GM23338 (cell line): Measurements from ENCODE around the gene DUSP19. TPM values are rescaled to one million over a fixed set of nuclear protein-coding genes. Genes with fewer than 3 reads are reported as not detected.

Source experiments
- ATAC-seq: fragments of 200-7000 bp; cut with Tn5 transposase; 3 replicates; pipeline ENCODE4 v1.9.1; 2020
- DNase-seq: peaks from one replicate; pipeline ENCODE4 v3.0.0-alpha.2; 2015; ENCODE audit warnings: low spot score
- H2AFZ ChIP-seq: fragments of 200-600 bp; sonication (generic); 2 replicates; pipeline ENCODE4 v1.8.0; 2016; ENCODE audit warnings: antibody characterized with exemption, mild to moderate bottlenecking, moderate library complexity
- H3F3A ChIP-seq: fragments of 200-600 bp; sonication (generic); replicated peaks from 2 replicates; pipeline ENCODE4 v1.8.0; 2017; ENCODE audit warnings: antibody characterized with exemption, mixed run types, low read depth
- H3K27ac ChIP-seq: fragments of 200-600 bp; sonication (generic); 2 replicates; pipeline ENCODE4 v1.6.1; 2016; ENCODE audit warnings: low read depth
- H3K27me3 ChIP-seq: fragments of 200-600 bp; sonication (generic); 2 replicates; pipeline ENCODE4 v1.8.0; 2016; ENCODE audit warnings: mild to moderate bottlenecking, mixed run types, moderate library complexity; ENCODE audit not compliant: insufficient read depth
- H3K36me3 ChIP-seq: fragments of 200-600 bp; sonication (generic); 2 replicates; pipeline ENCODE4 v1.8.0; 2016; ENCODE audit warnings: mild to moderate bottlenecking; ENCODE audit not compliant: insufficient read depth
- H3K4me1 ChIP-seq: fragments of 200-600 bp; sonication (generic); 2 replicates; pipeline ENCODE4 v1.8.0; 2016; ENCODE audit warnings: mild to moderate bottlenecking, moderate library complexity; ENCODE audit not compliant: insufficient read depth
- H3K4me2 ChIP-seq: fragments of 200-600 bp; sonication (generic); 2 replicates; pipeline ENCODE4 v1.7.1; 2017; ENCODE audit warnings: mixed run types
- H3K4me3 ChIP-seq: fragments of 200-600 bp; sonication (generic); 2 replicates; pipeline ENCODE4 v1.6.1; 2016; ENCODE audit warnings: mixed run types
- H3K79me2 ChIP-seq: fragments of 200-600 bp; sonication (generic); replicated peaks from 2 replicates; pipeline ENCODE4 v1.8.0; 2017; ENCODE audit warnings: mild to moderate bottlenecking; ENCODE audit not compliant: insufficient read depth
- H3K9me2 ChIP-seq: fragments of 200-600 bp; sonication (generic); 2 replicates; pipeline ENCODE4 v1.8.0; 2017; ENCODE audit not compliant: insufficient read depth
- H4K20me1 ChIP-seq: fragments of 200-600 bp; sonication (generic); replicated peaks from 2 replicates; pipeline ENCODE4 v1.8.0; 2017; ENCODE audit warnings: mild to moderate bottlenecking; ENCODE audit not compliant: insufficient read depth
- H3K27ac Mint-ChIP-seq: 2 replicates; pipeline ENCODE4 v1.8.0; 2020; ENCODE audit warnings: inconsistent platforms, mild to moderate bottlenecking, moderate library complexity, mixed read lengths
- H3K27me3 Mint-ChIP-seq: 3 replicates; pipeline ENCODE4 v1.8.0; 2022; ENCODE audit warnings: low read depth, mild to moderate bottlenecking, moderate library complexity, mixed read lengths, inconsistent platforms; ENCODE audit not compliant: insufficient read depth, poor library complexity
- H3K36me3 Mint-ChIP-seq: 3 replicates; pipeline ENCODE4 v1.8.0; 2021; ENCODE audit warnings: low read depth, mild to moderate bottlenecking, inconsistent platforms, moderate library complexity, mixed read lengths
- H3K4me1 Mint-ChIP-seq: 3 replicates; pipeline ENCODE4 v1.8.0; 2020; ENCODE audit warnings: mild to moderate bottlenecking, inconsistent platforms, mixed read lengths
- H3K4me3 Mint-ChIP-seq: 3 replicates; pipeline ENCODE4 v1.8.0; 2021; ENCODE audit warnings: moderate library complexity, mild to moderate bottlenecking, inconsistent platforms, mixed read lengths
- H3K9me3 Mint-ChIP-seq: 3 replicates; pipeline ENCODE4 v1.8.0; 2020; ENCODE audit warnings: moderate library complexity, mild to moderate bottlenecking, inconsistent platforms, mixed read lengths
- CREB1 ChIP-seq: fragments of 250-450 bp; sonication (Bioruptor Pico); IDR thresholded peaks from 2 replicates; pipeline ENCODE4 v1.5.0; 2020; ENCODE audit warnings: low read depth, mild to moderate bottlenecking, moderate library complexity
- EZH2 ChIP-seq: fragments of 200-600 bp; sonication (generic); IDR thresholded peaks from one replicate; pipeline ENCODE4 v1.8.0; 2017; ENCODE audit warnings: antibody characterized with exemption, mild to moderate bottlenecking, low read depth; ENCODE audit not compliant: unreplicated experiment
- EZH2phosphoT487 ChIP-seq: fragments of 200-600 bp; sonication (generic); IDR thresholded peaks from one replicate; pipeline ENCODE4 v1.8.1; 2018; ENCODE audit warnings: antibody characterized with exemption; ENCODE audit not compliant: unreplicated experiment
- JUNB ChIP-seq: IDR thresholded peaks from one replicate; pipeline ENCODE4 v1.6.1; 2016; ENCODE audit warnings: antibody characterized with exemption; ENCODE audit not compliant: unreplicated experiment
- NANOG ChIP-seq: IDR thresholded peaks from 2 replicates; pipeline ENCODE4 v1.6.1; 2016; ENCODE audit warnings: antibody characterized with exemption, borderline replicate concordance
- POLR2AphosphoS5 ChIP-seq: IDR thresholded peaks from 2 replicates; pipeline ENCODE4 v1.6.1; 2016; ENCODE audit warnings: antibody characterized with exemption, low read depth
- STAT1 ChIP-seq: IDR thresholded peaks from one replicate; pipeline ENCODE4 v1.6.1; 2016; ENCODE audit warnings: antibody characterized with exemption; ENCODE audit not compliant: unreplicated experiment
- ZNF114 ChIP-seq: fragments of 250-450 bp; sonication (Bioruptor Pico); IDR thresholded peaks from 2 replicates; pipeline ENCODE4 v1.5.0; 2020; ENCODE audit warnings: mild to moderate bottlenecking, moderate library complexity
- ZNF331 ChIP-seq: fragments of 250-450 bp; sonication (Bioruptor Pico); IDR thresholded peaks from 2 replicates; pipeline ENCODE4 v1.5.0; 2020; ENCODE audit warnings: low read depth, mild to moderate bottlenecking, moderate library complexity
- polyA plus RNA-seq: library from polyadenylated mRNA; unstranded; fragments of >200 nt; fragmentation: Nextera tagmentation; extraction: Ambion mirVana; gene quantifications from 2 replicates; pipeline ENCODE4 v1.2.1, GENCODE V29; 2016
- total RNA-seq: library from RNA; depleted of rRNA; stranded (reverse); fragments of >200 nt; shearing (Covaris generic); gene quantifications from 2 replicates; pipeline ENCODE4 v1.2.3, GENCODE V29; 2014
- TF ChIP-seq, protein P1 (sequence below): IDR thresholded peaks from 2 replicates; pipeline ENCODE4 v1.6.1; 2016; ENCODE audit warnings: antibody characterized with exemption
- TF ChIP-seq, protein P2 (sequence below), 2 experiments: fragments of 200-600 bp in 1 of 2; sonication (generic) in 1 of 2; conservative IDR thresholded peaks; 2 replicates each; pipeline versions ENCODE4 v1.5.1 to v1.6.1; 2016 to 2017; ENCODE audit warnings: antibody characterized with exemption in 2 of 2, low read depth in 2 of 2, mild to moderate bottlenecking in 2 of 2, moderate library complexity in 1 of 2
- TF ChIP-seq, protein P3 (sequence below): IDR thresholded peaks from one replicate; pipeline ENCODE4 v1.6.1; 2018; ENCODE audit warnings: antibody characterized with exemption; ENCODE audit not compliant: unreplicated experiment
- TF ChIP-seq, protein P4 (sequence below): fragments of 250-450 bp; sonication (Bioruptor Pico); IDR thresholded peaks from 2 replicates; pipeline ENCODE4 v1.5.0; 2020; ENCODE audit warnings: mild to moderate bottlenecking, moderate library complexity

DUSP19 gene
- total and polyA plus RNA-seq, 2 experiments from 2014 or later, result 1.9 to 2.8 TPM

DNA sequence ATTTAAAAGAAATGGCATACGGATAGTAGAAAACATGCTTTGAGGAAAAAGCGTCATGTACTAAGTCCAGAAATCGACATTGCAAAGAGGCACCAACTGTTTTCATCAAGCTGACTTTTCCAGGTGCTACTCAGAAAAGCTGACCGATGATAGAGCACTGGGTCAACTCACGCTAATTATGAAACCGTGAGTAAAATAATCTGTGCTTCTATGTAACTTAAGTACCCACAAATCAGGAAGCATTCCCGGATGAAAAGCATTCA is 45.3 kb downstream of the DUSP19 start:
- Histone ChIP-seq H3K4me2 (peak overlapping the region; percentile 79), H3K36me3 (peaks cover 6% of the 10 kb centered on the region; the same call in 1 of the 2 replicates), H3F3A (no peaks in the 10 kb centered on the region), H3K27ac (peak overlapping the region; percentile 40), H3K9me2 (no peaks in the 10 kb centered on the region), H3K27me3 (no peaks in the 10 kb centered on the region), H2AFZ (peak overlapping the region; percentile 24; the same call in 1 of the 2 replicates), H3K4me1 (peaks cover 20% of the 10 kb centered on the region), H4K20me1 (peaks cover 24% of the 10 kb centered on the region), H3K4me3 (peak overlapping the region; percentile 81), H3K79me2 (peaks cover 43% of the 10 kb centered on the region)
- DNase-seq, result no peak
- H3K36me3 Mint-ChIP-seq, result peaks cover 8% of the 10 kb centered on the region
- peaks cover 20% of the 10 kb centered on the region for H3K4me1 Mint-ChIP-seq
- H3K27me3 Mint-ChIP-seq, result peaks cover 9% of the 10 kb centered on the region
- no peak for ATAC-seq
- no peaks in the 10 kb centered on the region for H3K9me3 Mint-ChIP-seq
- peak overlapping the region; percentile 99 for H3K4me3 Mint-ChIP-seq
- peak overlapping the region; percentile 100 for H3K27ac Mint-ChIP-seq
- no peak for TF ChIP-seq NANOG
- no peak for TF ChIP-seq CREB1 (CRISPR knock-in tag)
- TF ChIP-seq ZNF114 (CRISPR knock-in tag), result no peak
- TF ChIP-seq, protein P1, sequence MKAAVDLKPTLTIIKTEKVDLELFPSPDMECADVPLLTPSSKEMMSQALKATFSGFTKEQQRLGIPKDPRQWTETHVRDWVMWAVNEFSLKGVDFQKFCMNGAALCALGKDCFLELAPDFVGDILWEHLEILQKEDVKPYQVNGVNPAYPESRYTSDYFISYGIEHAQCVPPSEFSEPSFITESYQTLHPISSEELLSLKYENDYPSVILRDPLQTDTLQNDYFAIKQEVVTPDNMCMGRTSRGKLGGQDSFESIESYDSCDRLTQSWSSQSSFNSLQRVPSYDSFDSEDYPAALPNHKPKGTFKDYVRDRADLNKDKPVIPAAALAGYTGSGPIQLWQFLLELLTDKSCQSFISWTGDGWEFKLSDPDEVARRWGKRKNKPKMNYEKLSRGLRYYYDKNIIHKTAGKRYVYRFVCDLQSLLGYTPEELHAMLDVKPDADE, result no peak
- TF ChIP-seq, protein P2, sequence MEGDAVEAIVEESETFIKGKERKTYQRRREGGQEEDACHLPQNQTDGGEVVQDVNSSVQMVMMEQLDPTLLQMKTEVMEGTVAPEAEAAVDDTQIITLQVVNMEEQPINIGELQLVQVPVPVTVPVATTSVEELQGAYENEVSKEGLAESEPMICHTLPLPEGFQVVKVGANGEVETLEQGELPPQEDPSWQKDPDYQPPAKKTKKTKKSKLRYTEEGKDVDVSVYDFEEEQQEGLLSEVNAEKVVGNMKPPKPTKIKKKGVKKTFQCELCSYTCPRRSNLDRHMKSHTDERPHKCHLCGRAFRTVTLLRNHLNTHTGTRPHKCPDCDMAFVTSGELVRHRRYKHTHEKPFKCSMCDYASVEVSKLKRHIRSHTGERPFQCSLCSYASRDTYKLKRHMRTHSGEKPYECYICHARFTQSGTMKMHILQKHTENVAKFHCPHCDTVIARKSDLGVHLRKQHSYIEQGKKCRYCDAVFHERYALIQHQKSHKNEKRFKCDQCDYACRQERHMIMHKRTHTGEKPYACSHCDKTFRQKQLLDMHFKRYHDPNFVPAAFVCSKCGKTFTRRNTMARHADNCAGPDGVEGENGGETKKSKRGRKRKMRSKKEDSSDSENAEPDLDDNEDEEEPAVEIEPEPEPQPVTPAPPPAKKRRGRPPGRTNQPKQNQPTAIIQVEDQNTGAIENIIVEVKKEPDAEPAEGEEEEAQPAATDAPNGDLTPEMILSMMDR (conservative IDR thresholded peaks at IDR 0.05; ENCODE audit: low read depth in 2 of 2), result no peak
- TF ChIP-seq STAT1, result no peak
- TF ChIP-seq, protein P3, sequence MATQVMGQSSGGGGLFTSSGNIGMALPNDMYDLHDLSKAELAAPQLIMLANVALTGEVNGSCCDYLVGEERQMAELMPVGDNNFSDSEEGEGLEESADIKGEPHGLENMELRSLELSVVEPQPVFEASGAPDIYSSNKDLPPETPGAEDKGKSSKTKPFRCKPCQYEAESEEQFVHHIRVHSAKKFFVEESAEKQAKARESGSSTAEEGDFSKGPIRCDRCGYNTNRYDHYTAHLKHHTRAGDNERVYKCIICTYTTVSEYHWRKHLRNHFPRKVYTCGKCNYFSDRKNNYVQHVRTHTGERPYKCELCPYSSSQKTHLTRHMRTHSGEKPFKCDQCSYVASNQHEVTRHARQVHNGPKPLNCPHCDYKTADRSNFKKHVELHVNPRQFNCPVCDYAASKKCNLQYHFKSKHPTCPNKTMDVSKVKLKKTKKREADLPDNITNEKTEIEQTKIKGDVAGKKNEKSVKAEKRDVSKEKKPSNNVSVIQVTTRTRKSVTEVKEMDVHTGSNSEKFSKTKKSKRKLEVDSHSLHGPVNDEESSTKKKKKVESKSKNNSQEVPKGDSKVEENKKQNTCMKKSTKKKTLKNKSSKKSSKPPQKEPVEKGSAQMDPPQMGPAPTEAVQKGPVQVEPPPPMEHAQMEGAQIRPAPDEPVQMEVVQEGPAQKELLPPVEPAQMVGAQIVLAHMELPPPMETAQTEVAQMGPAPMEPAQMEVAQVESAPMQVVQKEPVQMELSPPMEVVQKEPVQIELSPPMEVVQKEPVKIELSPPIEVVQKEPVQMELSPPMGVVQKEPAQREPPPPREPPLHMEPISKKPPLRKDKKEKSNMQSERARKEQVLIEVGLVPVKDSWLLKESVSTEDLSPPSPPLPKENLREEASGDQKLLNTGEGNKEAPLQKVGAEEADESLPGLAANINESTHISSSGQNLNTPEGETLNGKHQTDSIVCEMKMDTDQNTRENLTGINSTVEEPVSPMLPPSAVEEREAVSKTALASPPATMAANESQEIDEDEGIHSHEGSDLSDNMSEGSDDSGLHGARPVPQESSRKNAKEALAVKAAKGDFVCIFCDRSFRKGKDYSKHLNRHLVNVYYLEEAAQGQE, result no peak
- no peak for TF ChIP-seq POLR2AphosphoS5
- no peak for TF ChIP-seq JUNB
- no peak for TF ChIP-seq EZH2phosphoT487
- TF ChIP-seq, protein P4, sequence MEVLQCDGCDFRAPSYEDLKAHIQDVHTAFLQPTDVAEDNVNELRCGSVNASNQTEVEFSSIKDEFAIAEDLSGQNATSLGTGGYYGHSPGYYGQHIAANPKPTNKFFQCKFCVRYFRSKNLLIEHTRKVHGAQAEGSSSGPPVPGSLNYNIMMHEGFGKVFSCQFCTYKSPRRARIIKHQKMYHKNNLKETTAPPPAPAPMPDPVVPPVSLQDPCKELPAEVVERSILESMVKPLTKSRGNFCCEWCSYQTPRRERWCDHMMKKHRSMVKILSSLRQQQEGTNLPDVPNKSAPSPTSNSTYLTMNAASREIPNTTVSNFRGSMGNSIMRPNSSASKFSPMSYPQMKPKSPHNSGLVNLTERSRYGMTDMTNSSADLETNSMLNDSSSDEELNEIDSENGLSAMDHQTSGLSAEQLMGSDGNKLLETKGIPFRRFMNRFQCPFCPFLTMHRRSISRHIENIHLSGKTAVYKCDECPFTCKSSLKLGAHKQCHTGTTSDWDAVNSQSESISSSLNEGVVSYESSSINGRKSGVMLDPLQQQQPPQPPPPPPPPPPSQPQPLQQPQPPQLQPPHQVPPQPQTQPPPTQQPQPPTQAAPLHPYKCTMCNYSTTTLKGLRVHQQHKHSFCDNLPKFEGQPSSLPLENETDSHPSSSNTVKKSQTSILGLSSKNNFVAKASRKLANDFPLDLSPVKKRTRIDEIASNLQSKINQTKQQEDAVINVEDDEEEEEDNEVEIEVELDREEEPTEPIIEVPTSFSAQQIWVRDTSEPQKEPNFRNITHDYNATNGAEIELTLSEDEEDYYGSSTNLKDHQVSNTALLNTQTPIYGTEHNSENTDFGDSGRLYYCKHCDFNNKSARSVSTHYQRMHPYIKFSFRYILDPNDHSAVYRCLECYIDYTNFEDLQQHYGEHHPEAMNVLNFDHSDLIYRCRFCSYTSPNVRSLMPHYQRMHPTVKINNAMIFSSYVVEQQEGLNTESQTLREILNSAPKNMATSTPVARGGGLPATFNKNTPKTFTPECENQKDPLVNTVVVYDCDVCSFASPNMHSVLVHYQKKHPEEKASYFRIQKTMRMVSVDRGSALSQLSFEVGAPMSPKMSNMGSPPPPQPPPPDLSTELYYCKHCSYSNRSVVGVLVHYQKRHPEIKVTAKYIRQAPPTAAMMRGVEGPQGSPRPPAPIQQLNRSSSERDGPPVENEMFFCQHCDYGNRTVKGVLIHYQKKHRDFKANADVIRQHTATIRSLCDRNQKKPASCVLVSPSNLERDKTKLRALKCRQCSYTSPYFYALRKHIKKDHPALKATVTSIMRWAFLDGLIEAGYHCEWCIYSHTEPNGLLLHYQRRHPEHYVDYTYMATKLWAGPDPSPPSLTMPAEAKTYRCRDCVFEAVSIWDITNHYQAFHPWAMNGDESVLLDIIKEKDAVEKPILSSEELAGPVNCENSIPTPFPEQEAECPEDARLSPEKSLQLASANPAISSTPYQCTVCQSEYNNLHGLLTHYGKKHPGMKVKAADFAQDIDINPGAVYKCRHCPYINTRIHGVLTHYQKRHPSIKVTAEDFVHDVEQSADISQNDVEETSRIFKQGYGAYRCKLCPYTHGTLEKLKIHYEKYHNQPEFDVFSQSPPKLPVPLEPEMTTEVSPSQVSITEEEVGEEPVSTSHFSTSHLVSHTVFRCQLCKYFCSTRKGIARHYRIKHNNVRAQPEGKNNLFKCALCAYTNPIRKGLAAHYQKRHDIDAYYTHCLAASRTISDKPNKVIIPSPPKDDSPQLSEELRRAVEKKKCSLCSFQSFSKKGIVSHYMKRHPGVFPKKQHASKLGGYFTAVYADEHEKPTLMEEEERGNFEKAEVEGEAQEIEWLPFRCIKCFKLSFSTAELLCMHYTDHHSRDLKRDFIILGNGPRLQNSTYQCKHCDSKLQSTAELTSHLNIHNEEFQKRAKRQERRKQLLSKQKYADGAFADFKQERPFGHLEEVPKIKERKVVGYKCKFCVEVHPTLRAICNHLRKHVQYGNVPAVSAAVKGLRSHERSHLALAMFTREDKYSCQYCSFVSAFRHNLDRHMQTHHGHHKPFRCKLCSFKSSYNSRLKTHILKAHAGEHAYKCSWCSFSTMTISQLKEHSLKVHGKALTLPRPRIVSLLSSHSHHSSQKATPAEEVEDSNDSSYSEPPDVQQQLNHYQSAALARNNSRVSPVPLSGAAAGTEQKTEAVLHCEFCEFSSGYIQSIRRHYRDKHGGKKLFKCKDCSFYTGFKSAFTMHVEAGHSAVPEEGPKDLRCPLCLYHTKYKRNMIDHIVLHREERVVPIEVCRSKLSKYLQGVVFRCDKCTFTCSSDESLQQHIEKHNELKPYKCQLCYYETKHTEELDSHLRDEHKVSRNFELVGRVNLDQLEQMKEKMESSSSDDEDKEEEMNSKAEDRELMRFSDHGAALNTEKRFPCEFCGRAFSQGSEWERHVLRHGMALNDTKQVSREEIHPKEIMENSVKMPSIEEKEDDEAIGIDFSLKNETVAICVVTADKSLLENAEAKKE (CRISPR knock-in tag), result no peak
- no peak for TF ChIP-seq EZH2
- no peak for TF ChIP-seq ZNF331 (CRISPR knock-in tag)
